Keratinocyte (primary cell): ENCODE data around the gene EIF4G2. TPM values are rescaled to one million over a fixed set of nuclear protein-coding genes. Genes with fewer than 3 reads are reported as not detected.

Experiments
- DNase-seq: peaks from one replicate; pipeline ENCODE4 v3.0.0-alpha.2; 2011; ENCODE audit warnings: low read depth, missing footprints, low spot score
- FAIRE-seq: peaks from 2 replicates; lab custom pipeline; 2011; peaks lifted over from hg19 to GRCh38; lab: Jason Lieb, UNC
- H2AFZ ChIP-seq: 2 replicates; pipeline ENCODE4 v1.6.0; 2012; ENCODE audit warnings: low read length, control low read depth, inconsistent platforms; ENCODE audit not compliant: control insufficient read depth
- H3K27ac ChIP-seq: 2 replicates; pipeline ENCODE4 v1.5.1; 2011; ENCODE audit warnings: low read length; ENCODE audit not compliant: control insufficient read depth, insufficient read depth
- H3K27me3 ChIP-seq: 3 replicates; pipeline ENCODE4 v1.6.0; 2011; ENCODE audit warnings: low read length; ENCODE audit not compliant: control insufficient read depth, insufficient read depth; ENCODE audit errors: extremely low read depth
- H3K36me3 ChIP-seq, 2 experiments: 2 replicates in 1 of 2; 3 replicates in 1 of 2; pipeline ENCODE4 v1.5.1; 2011; ENCODE audit warnings: low read length in 2 of 2, mild to moderate bottlenecking in 1 of 2; ENCODE audit not compliant: control insufficient read depth in 2 of 2, insufficient read depth in 2 of 2; ENCODE audit errors: extremely low read depth in 1 of 2
- H3K4me1 ChIP-seq: 3 replicates; pipeline ENCODE4 v1.5.1; 2011; ENCODE audit warnings: low read length; ENCODE audit not compliant: control insufficient read depth, insufficient read depth; ENCODE audit errors: extremely low read depth
- H3K4me2 ChIP-seq: 3 replicates; pipeline ENCODE4 v1.6.0; 2011; ENCODE audit warnings: low read depth, low read length; ENCODE audit not compliant: control insufficient read depth, insufficient read depth; ENCODE audit errors: extremely low read depth
- H3K4me3 ChIP-seq, 3 experiments: fragments of 200-600 bp in 1 of 3; sonication (generic) in 1 of 3; 2 replicates in 2 of 3; 3 replicates in 1 of 3; pipeline ENCODE4 v1.5.1; 2011 to 2016; ENCODE audit warnings: low read length in 3 of 3, mild to moderate bottlenecking in 3 of 3, control low read depth in 2 of 3, inconsistent platforms in 1 of 3, low read depth in 1 of 3, mixed read lengths in 1 of 3, mixed run types in 1 of 3, moderate library complexity in 1 of 3; ENCODE audit not compliant: control insufficient read depth in 2 of 3, insufficient read depth in 2 of 3; ENCODE audit errors: extremely low read depth in 1 of 3
- H3K79me2 ChIP-seq: 2 replicates; pipeline ENCODE4 v1.6.0; 2012; ENCODE audit warnings: low read length; ENCODE audit not compliant: control insufficient read depth, insufficient read depth
- H3K9ac ChIP-seq: 3 replicates; pipeline ENCODE4 v1.6.0; 2011; ENCODE audit warnings: low read length; ENCODE audit not compliant: control insufficient read depth, insufficient read depth; ENCODE audit errors: extremely low read depth
- H3K9me1 ChIP-seq: 3 replicates; pipeline ENCODE4 v1.6.0; 2011; ENCODE audit warnings: low read length; ENCODE audit not compliant: control insufficient read depth, insufficient read depth; ENCODE audit errors: extremely low read depth
- H3K9me3 ChIP-seq: 2 replicates; pipeline ENCODE4 v1.5.1; 2012; ENCODE audit warnings: low read depth, low read length; ENCODE audit not compliant: control insufficient read depth
- H4K20me1 ChIP-seq: 3 replicates; pipeline ENCODE4 v1.6.0; 2011; ENCODE audit warnings: low read length; ENCODE audit not compliant: control insufficient read depth, insufficient read depth; ENCODE audit errors: extremely low read depth
- CTCF ChIP-seq, 3 experiments: IDR thresholded peaks in 1 of 3; conservative IDR thresholded peaks in 1 of 3; optimal IDR thresholded peaks in 1 of 3; 2 replicates in 2 of 3; 3 replicates in 1 of 3; pipeline versions ENCODE3 to v1.5.1; 2011; ENCODE audit warnings: low read length in 3 of 3, mild to moderate bottlenecking in 3 of 3, moderate library complexity in 2 of 3, control low read depth in 1 of 3, inconsistent platforms in 1 of 3; ENCODE audit not compliant: insufficient read depth in 2 of 3; ENCODE audit errors: extremely low read depth in 1 of 3
- EZH2 ChIP-seq: IDR thresholded peaks from one replicate; pipeline ENCODE4 v1.6.1; 2012; ENCODE audit warnings: inconsistent platforms, mild to moderate bottlenecking, low read length, moderate library complexity
- dilution Hi-C: fragments of 300-500 bp; cut with MboI; formaldehyde crosslinking; loops from one replicate; pipeline ENCODE4 v1.7.0; 2020; ENCODE audit warnings: low sequenced_read_pairs; ENCODE audit not compliant: extremely low pct_ligation_motif_present
- polyA plus RNA-seq, 5 experiments: library from polyadenylated mRNA; depleted of rRNA in 3 of 5; stranded (reverse) in 3 of 5; stranded (forward) in 1 of 5; unstranded in 1 of 5; fragments of >200 nt; gene quantifications; 1 replicate in 1 of 5; 2 replicates in 3 of 5; 3 replicates in 1 of 5; pipeline versions ENCODE4 v1.2.1 to v1.2.3, GENCODE V29; 2011 to 2012; ENCODE audit warnings: missing spikeins in 2 of 5, low read depth in 1 of 5, low replicate concordance in 1 of 5

The EIF4G2 gene
- polyA plus RNA-seq, 1 donor (not counting 4 experiments of a cell fraction or from before 2014, with no cell fraction given) = 643 TPM

GRCh38 chr11:10807493-10808234, 1.1 kb downstream of the EIF4G2 start:
- no peak for TF ChIP-seq EZH2
- TF ChIP-seq CTCF (optimal IDR thresholded peaks at IDR 0.05 in 1 of 3, IDR thresholded peaks at IDR 0.05 in 1 of 3, conservative IDR thresholded peaks at IDR 0.05 in 1 of 3; ENCODE audit: extremely low read depth in 1 of 3, insufficient read depth in 2 of 3, low read length in 3 of 3) = no peak
- peaks cover 48% of the 10 kb centered on the region for H3K79me2 ChIP-seq
- no peak for DNase-seq
- FAIRE-seq = no peak
- peaks cover 2% of the 10 kb centered on the region for H3K9me1 ChIP-seq
- peaks cover 18 to 49% of the 10 kb centered on the region in 2 experiments for H3K36me3 ChIP-seq
- dilution Hi-C loops = no loop called here
- H3K4me1 ChIP-seq = peaks cover 25% of the 10 kb centered on the region
- H3K27me3 ChIP-seq = no peaks in the 10 kb centered on the region
- H3K9me3 ChIP-seq = no peaks in the 10 kb centered on the region
- H3K4me3 ChIP-seq = peak overlapping the region; percentile 88 to 98 (median 98)
- peak overlapping the region; percentile 99 for H3K9ac ChIP-seq
- H3K4me2 ChIP-seq = peak overlapping the region; percentile 85
- no peak overlapping the region for H2AFZ ChIP-seq
- peak overlapping the region; percentile 95 for H3K27ac ChIP-seq
- peaks cover 19% of the 10 kb centered on the region for H4K20me1 ChIP-seq

- Histone ChIP-seq H3K9me1 (peaks cover 2% of the 10 kb centered on the region), H3K9ac (peak overlapping the region; percentile 25), H2AFZ (no peak overlapping the region), H4K20me1 (peaks cover 19% of the 10 kb centered on the region), H3K79me2 (peaks cover 48% of the 10 kb centered on the region), H3K36me3 (peaks cover 30 to 58% of the 10 kb centered on the region in 2 experiments), H3K4me3 (peak overlapping the region in 2 of 3 experiments; percentile 98), H3K27ac (peak overlapping the region; percentile 95), H3K4me1 (peaks cover 25% of the 10 kb centered on the region), H3K9me3 (no peaks in the 10 kb centered on the region), H3K27me3 (no peaks in the 10 kb centered on the region), H3K4me2 (peak overlapping the region; percentile 85)
- TF ChIP-seq EZH2 (no peak), CTCF (optimal IDR thresholded peaks at IDR 0.05 in 1 of 3, IDR thresholded peaks at IDR 0.05 in 1 of 3, conservative IDR thresholded peaks at IDR 0.05 in 1 of 3; ENCODE audit: extremely low read depth in 1 of 3, insufficient read depth in 2 of 3, low read length in 3 of 3) (no peak)
- DNase-seq (no peak), FAIRE-seq (no peak)
- dilution Hi-C loops = no loop called here
These were observed 2.5 kb downstream of the EIF4G2 start for GRCh38 chr11:10806206-10806605.
